Measurements from ENCODE around the gene TRAPPC12. TPM values are rescaled to one million over a fixed set of nuclear protein-coding genes. Genes with fewer than 3 reads are reported as not detected.
A peak's percentile ranks its signal among the peaks of the same experiment; 100 is the strongest.

The TRAPPC12 gene
- total RNA-seq, 2 donors from 2014 or later, result 69.5 to 73.2 TPM

GRCh38 chr2:3463944-3464343, 84.5 kb downstream of the TRAPPC12 start:
- TF ChIP-seq, protein P1, sequence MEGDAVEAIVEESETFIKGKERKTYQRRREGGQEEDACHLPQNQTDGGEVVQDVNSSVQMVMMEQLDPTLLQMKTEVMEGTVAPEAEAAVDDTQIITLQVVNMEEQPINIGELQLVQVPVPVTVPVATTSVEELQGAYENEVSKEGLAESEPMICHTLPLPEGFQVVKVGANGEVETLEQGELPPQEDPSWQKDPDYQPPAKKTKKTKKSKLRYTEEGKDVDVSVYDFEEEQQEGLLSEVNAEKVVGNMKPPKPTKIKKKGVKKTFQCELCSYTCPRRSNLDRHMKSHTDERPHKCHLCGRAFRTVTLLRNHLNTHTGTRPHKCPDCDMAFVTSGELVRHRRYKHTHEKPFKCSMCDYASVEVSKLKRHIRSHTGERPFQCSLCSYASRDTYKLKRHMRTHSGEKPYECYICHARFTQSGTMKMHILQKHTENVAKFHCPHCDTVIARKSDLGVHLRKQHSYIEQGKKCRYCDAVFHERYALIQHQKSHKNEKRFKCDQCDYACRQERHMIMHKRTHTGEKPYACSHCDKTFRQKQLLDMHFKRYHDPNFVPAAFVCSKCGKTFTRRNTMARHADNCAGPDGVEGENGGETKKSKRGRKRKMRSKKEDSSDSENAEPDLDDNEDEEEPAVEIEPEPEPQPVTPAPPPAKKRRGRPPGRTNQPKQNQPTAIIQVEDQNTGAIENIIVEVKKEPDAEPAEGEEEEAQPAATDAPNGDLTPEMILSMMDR (IDR thresholded peaks at IDR 0.05), result no peak
- peaks cover 44% of the 10 kb centered on the region for H3K36me3 ChIP-seq
- H3K4me3 ChIP-seq, result no peak overlapping the region
- no peaks in the 10 kb centered on the region for H3K27me3 ChIP-seq
- DNase-seq (ENCODE audit: low spot score), result no peak
- H3K4me1 ChIP-seq, result peaks cover 0 to 65% of the 10 kb centered on the region in 2 donors
- no peaks in the 10 kb centered on the region for H3K9me3 ChIP-seq
- H3K27ac ChIP-seq, result no peak overlapping the region

DNA sequence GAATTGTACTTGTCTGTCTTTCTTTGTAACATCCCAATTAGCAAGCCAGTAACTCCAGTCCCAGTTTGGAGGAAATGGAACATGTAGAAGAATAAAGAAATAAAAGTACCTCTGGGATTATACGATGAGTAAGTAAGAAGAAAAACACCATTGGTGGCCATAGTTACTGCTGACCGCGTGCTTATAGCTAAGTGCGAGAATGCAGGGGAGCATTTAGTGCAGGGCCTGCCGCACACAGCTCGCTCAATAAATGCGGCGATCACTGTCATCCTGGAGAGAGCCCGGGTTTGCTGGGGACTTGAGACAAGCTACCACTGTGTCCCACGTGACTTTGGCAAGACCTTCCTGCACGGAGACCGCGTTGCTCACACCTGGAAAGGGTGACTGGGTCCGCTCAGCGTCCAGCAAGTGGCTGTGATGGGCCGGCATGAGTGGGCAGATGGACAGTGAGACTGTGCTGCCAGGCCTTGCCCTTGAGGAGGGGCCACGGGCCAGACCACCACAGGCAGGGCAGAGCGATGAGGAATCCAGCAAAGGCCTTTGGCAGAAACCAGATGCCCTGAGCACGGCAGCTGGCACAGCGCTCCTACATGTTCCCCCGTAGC, 85.0 kb downstream of the TRAPPC12 start:
- peak overlapping the region; percentile 83 to 90 for H3K27ac ChIP-seq
- DNase-seq (ENCODE audit: low spot score), result no peak
- no peaks in the 10 kb centered on the region for H3K9me3 ChIP-seq
- H3K27me3 ChIP-seq, result no peaks in the 10 kb centered on the region
- no peak overlapping the region for H3K4me3 ChIP-seq
- peaks cover 44% of the 10 kb centered on the region for H3K36me3 ChIP-seq
- peaks cover 0 to 65% of the 10 kb centered on the region in 2 donors for H3K4me1 ChIP-seq
- TF ChIP-seq, protein P1 (IDR thresholded peaks at IDR 0.05), result no peak

DNA sequence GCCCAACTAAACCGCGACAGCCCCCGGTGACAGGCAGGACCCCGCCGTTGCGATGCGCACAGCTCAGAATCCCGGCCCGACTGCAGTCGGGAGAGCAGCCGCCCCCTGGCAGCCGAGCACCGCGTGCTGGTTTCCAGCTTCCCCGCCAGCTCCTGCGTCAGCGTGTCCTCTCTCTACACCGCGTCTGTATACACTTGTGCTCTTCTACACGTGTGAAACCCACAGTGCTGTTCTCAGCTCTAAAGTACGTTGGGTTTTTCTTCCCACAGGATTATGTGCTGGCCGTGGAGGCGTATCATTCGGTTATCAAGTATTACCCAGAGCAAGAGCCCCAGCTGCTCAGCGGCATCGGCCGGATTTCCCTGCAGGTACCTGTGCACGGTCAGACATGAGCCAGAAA, 85.8 kb downstream of the TRAPPC12 start:
- DNase-seq (ENCODE audit: low spot score), result no peak
- TF ChIP-seq, protein P1 (IDR thresholded peaks at IDR 0.05), result no peak
- Histone ChIP-seq H3K36me3 (peaks cover 44% of the 10 kb centered on the region), H3K4me1 (peaks cover 0 to 66% of the 10 kb centered on the region in 2 donors), H3K4me3 (no peak overlapping the region), H3K27me3 (no peaks in the 10 kb centered on the region), H3K9me3 (no peaks in the 10 kb centered on the region), H3K27ac (peak overlapping the region; percentile 83 to 90)

DNA sequence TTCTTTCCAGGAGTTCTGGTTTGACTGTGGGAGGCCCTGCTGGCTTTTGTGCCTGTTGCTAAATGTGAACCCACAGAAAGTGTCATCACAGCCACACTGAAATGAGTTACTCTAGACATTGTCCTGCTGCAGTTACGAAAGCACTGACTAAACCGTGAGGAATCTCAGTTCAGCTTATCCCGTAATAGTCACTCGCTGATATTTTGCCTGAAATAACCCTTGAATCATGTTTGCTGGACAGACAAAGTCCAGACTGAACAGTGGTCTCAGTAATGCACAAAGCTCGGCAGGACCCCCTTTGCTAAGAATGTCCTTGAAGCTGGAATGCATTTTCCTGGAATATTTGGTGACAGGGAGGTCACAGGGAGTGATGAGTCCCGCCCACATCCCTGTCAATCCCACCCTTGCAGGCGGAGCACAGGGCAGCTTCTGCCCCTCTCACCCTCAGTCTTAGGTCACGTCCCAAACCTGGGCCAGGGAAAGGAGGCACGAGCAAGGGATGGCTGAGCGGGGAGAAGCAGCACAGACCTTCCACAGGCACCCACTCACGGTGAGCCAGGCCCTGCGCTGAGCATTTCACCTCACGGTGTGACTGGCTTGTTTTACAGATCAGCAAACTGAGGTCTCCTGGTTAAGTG, 86.5 kb downstream of the TRAPPC12 start:
- TF ChIP-seq, protein P1 (IDR thresholded peaks at IDR 0.05), result no peak
- no peak for DNase-seq (ENCODE audit: low spot score)
- Histone ChIP-seq H3K4me1 (peaks cover 0 to 66% of the 10 kb centered on the region in 2 donors), H3K27me3 (no peaks in the 10 kb centered on the region), H3K27ac (peak overlapping the region; percentile 83 to 90), H3K9me3 (no peaks in the 10 kb centered on the region), H3K36me3 (peaks cover 44% of the 10 kb centered on the region), H3K4me3 (no peak overlapping the region)

DNA sequence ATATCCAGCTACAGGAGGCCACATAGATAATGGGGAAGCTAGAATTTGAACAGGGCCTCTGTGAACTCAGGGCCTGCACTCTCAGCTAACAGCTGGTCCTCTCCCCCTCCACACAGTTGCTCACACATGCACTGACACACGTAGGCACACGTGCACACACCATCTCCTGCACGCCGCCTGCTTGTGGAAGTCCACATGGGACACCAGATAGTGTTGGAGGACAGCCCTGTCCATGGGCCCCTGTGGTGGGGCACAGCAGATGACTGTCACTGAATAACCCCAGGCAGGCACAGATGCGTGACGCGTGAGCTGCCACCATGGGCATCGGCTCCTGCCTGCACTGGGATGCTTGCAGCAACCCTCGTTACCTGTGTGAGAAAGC, 87.0 kb downstream of the TRAPPC12 start:
- TF ChIP-seq, protein P1 (IDR thresholded peaks at IDR 0.05), result no peak
- DNase-seq (ENCODE audit: low spot score), result no peak
- Histone ChIP-seq H3K9me3 (no peaks in the 10 kb centered on the region), H3K4me1 (peaks cover 0 to 66% of the 10 kb centered on the region in 2 donors), H3K27me3 (no peaks in the 10 kb centered on the region), H3K27ac (peak overlapping the region; percentile 83 to 90), H3K4me3 (no peak overlapping the region), H3K36me3 (peaks cover 44% of the 10 kb centered on the region)
